Neural cell (in vitro differentiated cells): ENCODE measurements around the gene TMEM98.

ENCODE experiments used
- EP300 ChIP-seq: fragments of 450-650 bp; conservative IDR thresholded peaks from 2 replicates; pipeline ENCODE4 v1.6.1; 2014; ENCODE audit warnings: antibody characterized with exemption, mild to moderate bottlenecking, moderate library complexity; ENCODE audit not compliant: poor library complexity, severe bottlenecking
- EZH2 ChIP-seq: fragments of 200-600, 300-800 bp; shearing (Covaris generic), sonication (generic); IDR thresholded peaks from 2 replicates; pipeline ENCODE4 v1.6.1; 2014; ENCODE audit warnings: antibody characterized with exemption, low read length, borderline replicate concordance, mild to moderate bottlenecking; ENCODE audit not compliant: insufficient read depth, poor library complexity, severe bottlenecking
- MXI1 ChIP-seq: fragments of 450-650 bp; conservative IDR thresholded peaks from 2 replicates; pipeline ENCODE4 v1.6.1; 2014; ENCODE audit warnings: antibody characterized with exemption, mild to moderate bottlenecking; ENCODE audit not compliant: poor library complexity, severe bottlenecking
- POLR2AphosphoS5 ChIP-seq: IDR thresholded peaks from 2 replicates; pipeline ENCODE4 v1.6.1; 2012
- TAF1 ChIP-seq: IDR thresholded peaks from 2 replicates; pipeline ENCODE4 v1.6.1; 2012; ENCODE audit warnings: low read depth
- TF ChIP-seq, protein P1 (sequence below): fragments of 450-650 bp; IDR thresholded peaks from 2 replicates; pipeline ENCODE4 v1.5.1; 2014; ENCODE audit warnings: antibody characterized with exemption, mild to moderate bottlenecking, moderate library complexity; ENCODE audit not compliant: poor library complexity, severe bottlenecking

DNA sequence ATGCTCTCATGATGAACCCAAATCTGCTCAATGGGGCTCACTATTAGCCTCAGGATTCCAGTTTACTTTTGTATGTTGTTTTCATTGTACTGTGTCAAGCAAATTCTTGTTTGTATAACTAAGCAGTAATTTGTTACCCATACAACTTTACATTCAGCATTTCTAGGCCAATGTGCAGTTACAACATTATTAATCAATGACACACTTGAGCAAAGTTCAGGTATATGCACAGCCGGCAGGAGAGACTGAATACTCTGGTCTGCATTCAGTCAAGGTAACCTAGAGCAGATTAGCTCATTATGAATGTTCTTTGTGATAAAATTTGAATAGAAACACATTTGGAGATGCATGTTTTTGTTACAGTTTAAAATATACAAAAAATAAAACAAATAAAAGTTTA, 48.8 kb upstream of the TMEM98 start:
- TF ChIP-seq, protein P1, sequence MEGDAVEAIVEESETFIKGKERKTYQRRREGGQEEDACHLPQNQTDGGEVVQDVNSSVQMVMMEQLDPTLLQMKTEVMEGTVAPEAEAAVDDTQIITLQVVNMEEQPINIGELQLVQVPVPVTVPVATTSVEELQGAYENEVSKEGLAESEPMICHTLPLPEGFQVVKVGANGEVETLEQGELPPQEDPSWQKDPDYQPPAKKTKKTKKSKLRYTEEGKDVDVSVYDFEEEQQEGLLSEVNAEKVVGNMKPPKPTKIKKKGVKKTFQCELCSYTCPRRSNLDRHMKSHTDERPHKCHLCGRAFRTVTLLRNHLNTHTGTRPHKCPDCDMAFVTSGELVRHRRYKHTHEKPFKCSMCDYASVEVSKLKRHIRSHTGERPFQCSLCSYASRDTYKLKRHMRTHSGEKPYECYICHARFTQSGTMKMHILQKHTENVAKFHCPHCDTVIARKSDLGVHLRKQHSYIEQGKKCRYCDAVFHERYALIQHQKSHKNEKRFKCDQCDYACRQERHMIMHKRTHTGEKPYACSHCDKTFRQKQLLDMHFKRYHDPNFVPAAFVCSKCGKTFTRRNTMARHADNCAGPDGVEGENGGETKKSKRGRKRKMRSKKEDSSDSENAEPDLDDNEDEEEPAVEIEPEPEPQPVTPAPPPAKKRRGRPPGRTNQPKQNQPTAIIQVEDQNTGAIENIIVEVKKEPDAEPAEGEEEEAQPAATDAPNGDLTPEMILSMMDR = no peak
- no peak for TF ChIP-seq TAF1
- no peak for TF ChIP-seq EZH2
- TF ChIP-seq EP300 = no peak
- TF ChIP-seq POLR2AphosphoS5 = no peak
- TF ChIP-seq MXI1 = no peak
